Activated CD4-positive, alpha-beta T cell treated with anti-CD3 and anti-CD28 coated beads for 1 hour (primary cell): ENCODE data around the gene GIN1.
A peak's percentile ranks its signal among the peaks of the same experiment; 100 is the strongest.
"Not testable (repeated sequence)": the region's sequence is repeated elsewhere in the genome, so short reads cannot be mapped to it uniquely, and the experiment has no call there.

Experiments
- DNase-seq: peaks from one replicate; pipeline ENCODE4 v3.0.0-alpha.2; 2020

GIN1 gene

GRCh38 chr5:103119765-103120606 is at the start of gene GIN1, which contains the start of gene PPIP5K2:
TSS of gene GIN1 (minus strand) at chr5:103120138. CDS start at chr5:103108707, 11,431 bp downstream.
TSS of gene PPIP5K2 (plus strand) at chr5:103120301. CDS start at chr5:103129590, 9,289 bp downstream.
- peak; percentile 95 for DNase-seq

GRCh38 chr5:103166706-103167105 is 46.8 kb upstream of the GIN1 start:
- DNase-seq: no peak

- DNase-seq: no peak
Measured at GRCh38 chr5:103151156-103151555, 31.2 kb upstream of the GIN1 start.

- DNase-seq: no peak
Measured at GRCh38 chr5:103148213-103148612, 28.3 kb upstream of the GIN1 start.

GRCh38 chr5:103145196-103145595 is 25.3 kb upstream of the GIN1 start:
- DNase-seq: no peak

- not testable (repeated sequence) for DNase-seq
Measured at GRCh38 chr5:103142132-103142531, 22.2 kb upstream of the GIN1 start.

GRCh38 chr5:103139264-103139865 is 19.4 kb upstream of the GIN1 start:
- peak; percentile 72 for DNase-seq

- no peak for DNase-seq
Measured at GRCh38 chr5:103138202-103138690, 18.3 kb upstream of the GIN1 start.

- no peak for DNase-seq
Measured at GRCh38 chr5:103135461-103135860, 15.5 kb upstream of the GIN1 start.

GRCh38 chr5:103133231-103133630 is 13.3 kb upstream of the GIN1 start:
- no peak for DNase-seq

GRCh38 chr5:103132684-103133083 is 12.7 kb upstream of the GIN1 start:
- no peak for DNase-seq

GRCh38 chr5:103128202-103128601 is 8.3 kb upstream of the GIN1 start:
- no peak for DNase-seq

GRCh38 chr5:103127292-103127817 is 7.4 kb upstream of the GIN1 start:
- DNase-seq: no peak

GRCh38 chr5:103126557-103126956 is 6.6 kb upstream of the GIN1 start:
- DNase-seq: no peak

- no peak for DNase-seq
Measured at GRCh38 chr5:103122242-103122641, 2.3 kb upstream of the GIN1 start.

- DNase-seq: no peak
Measured at GRCh38 chr5:103120607-103121200, 766 bp upstream of the GIN1 start.

GRCh38 chr5:103119070-103119764 is 721 bp downstream of the GIN1 start:
- no peak for DNase-seq

GRCh38 chr5:103117471-103117991 is 2.4 kb downstream of the GIN1 start:
- DNase-seq: no peak

- no peak for DNase-seq
Measured at GRCh38 chr5:103114440-103114839, 5.5 kb downstream of the GIN1 start.

- DNase-seq: no peak
Measured at GRCh38 chr5:103112910-103113309, 7.0 kb downstream of the GIN1 start.

- no peak for DNase-seq
Measured at GRCh38 chr5:103111468-103111867, 8.5 kb downstream of the GIN1 start.

- no peak for DNase-seq
Measured at GRCh38 chr5:103110403-103110802, 9.5 kb downstream of the GIN1 start.

- no peak for DNase-seq
Measured at GRCh38 chr5:103109277-103109676, 10.7 kb downstream of the GIN1 start.
